Subcutaneous abdominal adipose tissue (tissue), 5 donors: ENCODE measurements around the gene ANKFN1.

ENCODE experiments used
- H3K27ac ChIP-seq: one replicate; pipeline ENCODE4 v1.7.0; 2013; ENCODE audit warnings: low read depth, mild to moderate bottlenecking, inconsistent platforms, low read length, moderate library complexity
- H3K27me3 ChIP-seq, 5 donors: one replicate each; pipeline ENCODE4 v1.7.0; 2013; ENCODE audit warnings: low read length in 5 of 5, inconsistent platforms in 1 of 5; ENCODE audit not compliant: control insufficient read depth in 5 of 5, insufficient read depth in 4 of 5
- H3K36me3 ChIP-seq, 5 donors: one replicate each; pipeline ENCODE4 v1.7.0; 2013; ENCODE audit warnings: low read length in 5 of 5; ENCODE audit not compliant: control insufficient read depth in 5 of 5, insufficient read depth in 5 of 5
- H3K4me1 ChIP-seq, 5 donors: one replicate each; pipeline ENCODE4 v1.7.0; 2013; ENCODE audit warnings: low read length in 5 of 5, mild to moderate bottlenecking in 3 of 5, moderate library complexity in 1 of 5; ENCODE audit not compliant: control insufficient read depth in 5 of 5, insufficient read depth in 5 of 5
- H3K4me3 ChIP-seq, 5 donors: one replicate each; pipeline ENCODE4 v1.7.0; 2013; ENCODE audit warnings: low read length in 5 of 5, low read depth in 1 of 5
- H3K9ac ChIP-seq, 5 donors: one replicate each; pipeline ENCODE4 v1.7.0; 2013; ENCODE audit warnings: low read length in 5 of 5, mild to moderate bottlenecking in 4 of 5, moderate library complexity in 3 of 5
- H3K9me3 ChIP-seq, 5 donors: one replicate each; pipeline ENCODE4 v1.7.0; 2013; ENCODE audit warnings: low read length in 5 of 5; ENCODE audit not compliant: control insufficient read depth in 5 of 5
- donor health status: healthy.
- donor health status: healthy.
- donor health status: healthy.
- donor health status: healthy.
- donor health status: healthy.

Gene ANKFN1

GRCh38 chr17:56557682-56558081 is 404.4 kb downstream of the ANKFN1 start:
- no peak overlapping the region for H3K9ac ChIP-seq
- H3K9me3 ChIP-seq, result peaks cover 0 to under 1% (median 0%) of the 10 kb centered on the region in 5 donors
- H3K27me3 ChIP-seq, result no peaks in the 10 kb centered on the region
- H3K4me3 ChIP-seq, result no peak overlapping the region
- H3K36me3 ChIP-seq, result no peaks in the 10 kb centered on the region
- H3K4me1 ChIP-seq, result peaks cover 0 to 10% (median 9%) of the 10 kb centered on the region in 5 donors
- no peak overlapping the region for H3K27ac ChIP-seq

- H3K27ac ChIP-seq, result no peak overlapping the region
- no peak overlapping the region for H3K9ac ChIP-seq
- no peaks in the 10 kb centered on the region for H3K27me3 ChIP-seq
- H3K9me3 ChIP-seq, result no peaks in the 10 kb centered on the region
- H3K36me3 ChIP-seq, result no peaks in the 10 kb centered on the region
- H3K4me1 ChIP-seq, result peaks cover 0 to 10% (median 9%) of the 10 kb centered on the region in 5 donors
- H3K4me3 ChIP-seq, result no peak overlapping the region
Measured at GRCh38 chr17:56558088-56558487, 404.8 kb downstream of the ANKFN1 start.
